ENCODE data around the gene PALS2.

The PALS2 gene, protein sequence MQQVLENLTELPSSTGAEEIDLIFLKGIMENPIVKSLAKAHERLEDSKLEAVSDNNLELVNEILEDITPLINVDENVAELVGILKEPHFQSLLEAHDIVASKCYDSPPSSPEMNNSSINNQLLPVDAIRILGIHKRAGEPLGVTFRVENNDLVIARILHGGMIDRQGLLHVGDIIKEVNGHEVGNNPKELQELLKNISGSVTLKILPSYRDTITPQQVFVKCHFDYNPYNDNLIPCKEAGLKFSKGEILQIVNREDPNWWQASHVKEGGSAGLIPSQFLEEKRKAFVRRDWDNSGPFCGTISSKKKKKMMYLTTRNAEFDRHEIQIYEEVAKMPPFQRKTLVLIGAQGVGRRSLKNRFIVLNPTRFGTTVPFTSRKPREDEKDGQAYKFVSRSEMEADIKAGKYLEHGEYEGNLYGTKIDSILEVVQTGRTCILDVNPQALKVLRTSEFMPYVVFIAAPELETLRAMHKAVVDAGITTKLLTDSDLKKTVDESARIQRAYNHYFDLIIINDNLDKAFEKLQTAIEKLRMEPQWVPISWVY

DNA sequence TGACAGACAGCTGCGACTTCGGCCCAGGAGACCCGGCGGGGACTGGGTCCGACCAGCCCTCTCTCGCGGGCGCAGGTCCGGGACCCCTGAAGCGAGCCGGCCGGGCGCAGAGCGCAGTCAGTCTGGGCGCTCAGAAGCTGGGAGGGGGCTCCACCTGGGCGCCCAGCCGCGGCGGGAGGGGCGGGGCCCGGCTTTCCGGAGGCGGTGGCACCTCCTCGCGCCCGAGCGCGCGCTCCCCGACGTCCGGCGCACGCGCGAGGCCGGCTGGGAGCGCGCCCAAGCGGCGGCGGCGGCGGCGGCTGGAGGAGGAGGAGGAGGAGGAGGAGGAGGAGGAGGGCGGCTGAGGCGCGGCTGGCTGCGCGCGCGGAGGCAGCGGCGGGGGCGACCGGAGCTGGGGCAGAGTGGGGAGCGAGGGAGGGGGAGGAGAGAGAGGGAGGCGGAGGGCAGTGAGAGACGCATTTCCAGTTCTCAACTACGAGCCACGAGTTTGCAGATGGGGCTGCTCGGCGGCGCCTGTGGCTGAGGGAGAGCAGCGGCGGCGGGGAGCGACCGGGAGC is at the start of gene PALS2:
PALS2 (plus strand) TSS at position 456 of the 557 bp plus-strand sequence. CDS start 50,216 bp downstream, outside the sequence.
- H3K36me3 ChIP-seq = no peaks in the 10 kb centered on the region
- peaks cover 91% of the 10 kb centered on the region for H3K27me3 ChIP-seq
- TF ChIP-seq, protein P1, sequence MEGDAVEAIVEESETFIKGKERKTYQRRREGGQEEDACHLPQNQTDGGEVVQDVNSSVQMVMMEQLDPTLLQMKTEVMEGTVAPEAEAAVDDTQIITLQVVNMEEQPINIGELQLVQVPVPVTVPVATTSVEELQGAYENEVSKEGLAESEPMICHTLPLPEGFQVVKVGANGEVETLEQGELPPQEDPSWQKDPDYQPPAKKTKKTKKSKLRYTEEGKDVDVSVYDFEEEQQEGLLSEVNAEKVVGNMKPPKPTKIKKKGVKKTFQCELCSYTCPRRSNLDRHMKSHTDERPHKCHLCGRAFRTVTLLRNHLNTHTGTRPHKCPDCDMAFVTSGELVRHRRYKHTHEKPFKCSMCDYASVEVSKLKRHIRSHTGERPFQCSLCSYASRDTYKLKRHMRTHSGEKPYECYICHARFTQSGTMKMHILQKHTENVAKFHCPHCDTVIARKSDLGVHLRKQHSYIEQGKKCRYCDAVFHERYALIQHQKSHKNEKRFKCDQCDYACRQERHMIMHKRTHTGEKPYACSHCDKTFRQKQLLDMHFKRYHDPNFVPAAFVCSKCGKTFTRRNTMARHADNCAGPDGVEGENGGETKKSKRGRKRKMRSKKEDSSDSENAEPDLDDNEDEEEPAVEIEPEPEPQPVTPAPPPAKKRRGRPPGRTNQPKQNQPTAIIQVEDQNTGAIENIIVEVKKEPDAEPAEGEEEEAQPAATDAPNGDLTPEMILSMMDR (IDR thresholded peaks at IDR 0.05) = no peak
- H3K4me3 ChIP-seq (ENCODE audit: low read depth in 1 of 2, low read length in 1 of 2) = peak within 1 kb of the TSS; percentile 40 to 47
- peaks cover 9 to 17% of the 10 kb centered on the region in 2 experiments for H3K4me1 ChIP-seq (ENCODE audit: control insufficient read depth in 1 of 2, insufficient read depth in 1 of 2, low read depth in 1 of 2, low read length in 1 of 2)
- H3K27ac ChIP-seq = no peak within 1 kb of the TSS
- H3K9me3 ChIP-seq = no peaks in the 10 kb centered on the region

DNA sequence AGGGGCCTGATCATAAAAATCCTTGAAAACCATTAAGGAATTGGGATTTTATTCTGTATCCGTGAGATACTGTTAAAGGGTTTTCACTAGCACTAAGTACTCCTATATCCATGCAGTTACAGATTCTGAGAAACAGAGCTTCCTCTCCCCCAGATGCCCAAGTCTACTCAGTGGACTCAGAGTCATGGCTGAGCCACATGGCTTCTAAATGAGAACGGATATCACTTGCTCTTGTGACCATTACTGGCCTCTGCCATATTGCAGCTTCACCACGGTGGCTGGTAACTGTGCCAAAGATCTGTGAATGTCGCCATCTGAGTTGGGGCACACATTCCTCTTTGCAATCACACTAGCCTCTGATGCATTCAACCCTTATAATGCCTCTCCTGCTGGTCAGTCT is 42.0 kb upstream of the PALS2 start:
- H3K27ac ChIP-seq = no peak overlapping the region
- H3K9me3 ChIP-seq = no peaks in the 10 kb centered on the region
- TF ChIP-seq, protein P1 (IDR thresholded peaks at IDR 0.05) = no peak
- no peaks in the 10 kb centered on the region for H3K36me3 ChIP-seq
- no peaks in the 10 kb centered on the region for H3K4me1 ChIP-seq (ENCODE audit: control insufficient read depth in 1 of 2, insufficient read depth in 1 of 2, low read depth in 1 of 2, low read length in 1 of 2)
- no peaks in the 10 kb centered on the region for H3K27me3 ChIP-seq
- no peak overlapping the region for H3K4me3 ChIP-seq (ENCODE audit: low read depth in 1 of 2, low read length in 1 of 2)

GRCh38 chr7:24536682-24537081 is 36.6 kb upstream of the PALS2 start:
- no peak overlapping the region for H3K4me3 ChIP-seq (ENCODE audit: low read depth in 1 of 2, low read length in 1 of 2)
- no peaks in the 10 kb centered on the region for H3K9me3 ChIP-seq
- H3K36me3 ChIP-seq = no peaks in the 10 kb centered on the region
- no peaks in the 10 kb centered on the region for H3K4me1 ChIP-seq (ENCODE audit: control insufficient read depth in 1 of 2, insufficient read depth in 1 of 2, low read depth in 1 of 2, low read length in 1 of 2)
- no peaks in the 10 kb centered on the region for H3K27me3 ChIP-seq
- no peak overlapping the region for H3K27ac ChIP-seq
- TF ChIP-seq, protein P1 (IDR thresholded peaks at IDR 0.05) = no peak

- Histone ChIP-seq H3K36me3 (no peaks in the 10 kb centered on the region), H3K27me3 (no peaks in the 10 kb centered on the region), H3K27ac (no peak overlapping the region), H3K4me1 (ENCODE audit: control insufficient read depth in 1 of 2, insufficient read depth in 1 of 2, low read depth in 1 of 2, low read length in 1 of 2) (no peaks in the 10 kb centered on the region), H3K9me3 (no peaks in the 10 kb centered on the region), H3K4me3 (ENCODE audit: low read depth in 1 of 2, low read length in 1 of 2) (no peak overlapping the region)
- TF ChIP-seq, protein P1 (IDR thresholded peaks at IDR 0.05) = no peak
Measured at GRCh38 chr7:24540956-24541355, 32.3 kb upstream of the PALS2 start.

- no peak overlapping the region for H3K4me3 ChIP-seq (ENCODE audit: low read depth in 1 of 2, low read length in 1 of 2)
- no peaks in the 10 kb centered on the region for H3K9me3 ChIP-seq
- no peak overlapping the region for H3K27ac ChIP-seq
- H3K27me3 ChIP-seq = no peaks in the 10 kb centered on the region
- H3K36me3 ChIP-seq = no peaks in the 10 kb centered on the region
- H3K4me1 ChIP-seq (ENCODE audit: control insufficient read depth in 1 of 2, insufficient read depth in 1 of 2, low read depth in 1 of 2, low read length in 1 of 2) = no peaks in the 10 kb centered on the region
- TF ChIP-seq, protein P1 (IDR thresholded peaks at IDR 0.05) = no peak
Measured at GRCh38 chr7:24545215-24545614, 28.0 kb upstream of the PALS2 start.
